IPS DF 4.7 (cell line): Measurements from ENCODE around the gene RAX.

Source experiments
- DNase-seq: peaks from one replicate; pipeline ENCODE4 v3.0.0-alpha.2; 2013; ENCODE audit warnings: low spot score; ENCODE audit errors: extremely low read depth

Gene RAX

DNA sequence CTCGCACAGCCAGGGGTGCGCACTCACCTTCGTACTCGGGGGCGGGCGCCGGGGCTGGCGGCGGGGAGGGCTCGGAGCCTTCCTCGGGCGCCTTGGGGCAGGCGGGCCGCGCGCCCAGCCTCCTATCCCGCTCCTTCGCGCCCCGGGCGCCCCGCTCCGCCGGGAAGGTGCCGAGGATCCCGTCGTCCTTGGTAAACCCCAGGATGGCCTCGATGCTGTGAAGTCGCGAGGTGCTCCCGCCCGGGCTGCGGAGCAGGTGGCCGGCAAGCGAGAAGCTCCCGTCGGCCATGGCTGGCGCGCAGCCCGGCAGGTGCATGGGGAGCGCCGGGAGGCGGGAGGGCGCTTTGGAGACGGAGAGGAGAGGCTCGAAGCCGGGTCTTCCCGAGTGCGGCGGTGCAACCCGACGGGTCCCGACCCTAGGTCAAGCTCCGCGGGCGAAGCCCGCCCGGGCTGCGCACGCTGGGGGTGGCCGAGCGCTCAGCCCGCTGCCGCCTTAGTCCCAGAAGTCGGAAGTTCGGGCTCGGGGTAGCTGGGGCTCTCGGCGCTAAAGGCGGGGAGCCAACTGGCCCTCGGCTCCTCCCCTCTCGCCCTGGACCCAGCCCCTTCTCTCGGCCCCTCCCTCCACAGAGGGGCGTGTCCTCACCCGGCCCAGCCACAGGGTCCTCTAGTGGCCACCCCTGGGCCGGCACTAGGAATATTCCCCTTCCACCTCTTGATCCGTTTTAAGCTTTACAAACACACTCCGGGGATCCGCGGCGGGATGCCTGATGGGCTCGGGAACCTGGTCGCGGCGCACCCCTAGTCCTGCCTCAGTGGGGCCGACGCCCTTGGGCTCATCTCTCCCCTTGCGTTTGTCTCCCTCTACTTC, at the start of gene RAX:
RAX (minus strand) TSS at position 564 of the 868 bp plus-strand sequence; CDS start at position 316, 248 bp downstream.
- no peak for DNase-seq

DNA sequence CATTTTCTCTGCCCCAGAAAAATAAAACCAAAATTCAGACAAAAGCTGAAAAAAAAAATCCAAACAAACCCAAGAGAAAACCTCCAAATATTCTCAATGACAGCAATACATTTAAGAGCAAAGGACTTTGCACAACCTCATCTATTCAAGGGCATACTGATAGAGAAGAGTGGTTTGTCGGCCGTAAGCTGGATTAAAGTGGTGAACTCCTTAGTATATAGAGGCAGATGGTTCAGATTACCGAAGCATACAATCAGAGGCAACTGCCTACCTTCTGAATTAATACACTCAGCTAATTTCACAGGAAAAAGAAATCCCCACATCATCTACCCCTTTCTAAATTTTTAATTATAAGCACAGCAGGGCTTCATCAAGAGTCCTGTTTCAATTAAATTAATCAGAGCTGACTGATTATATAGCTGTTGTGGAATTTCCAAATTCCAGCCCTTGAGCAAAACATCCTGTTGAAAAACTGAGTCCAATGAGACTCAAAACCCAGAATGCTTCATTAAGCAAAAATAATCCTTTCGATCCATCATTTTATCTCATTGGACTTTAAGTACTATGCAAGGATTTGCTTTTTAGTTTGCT, 45.3 kb upstream of the RAX start, which contains the start of gene CPLX4:
CPLX4 (minus strand) TSS at position 190 of the 591 bp plus-strand sequence; CDS start at position 3, 187 bp downstream.
- DNase-seq: no peak

DNA sequence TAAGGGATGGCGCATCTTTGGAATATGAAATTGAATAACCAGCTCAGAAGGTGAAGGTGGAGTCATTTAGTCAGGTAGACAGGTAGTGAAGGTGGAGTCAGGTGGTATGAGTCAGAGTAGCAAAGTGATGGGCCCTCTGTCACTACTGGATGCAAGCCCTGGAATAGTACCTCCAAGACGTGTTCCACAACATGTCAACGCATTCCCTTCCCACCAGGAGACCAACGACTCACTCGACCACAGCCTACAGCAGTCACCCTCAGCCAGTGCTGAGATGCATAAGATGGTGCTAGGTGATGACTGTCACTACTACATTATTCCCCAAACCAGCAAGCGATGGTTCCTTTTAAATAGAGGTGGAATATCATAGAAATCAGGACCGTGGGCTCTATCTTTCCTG, 38.4 kb upstream of the RAX start:
- no peak for DNase-seq

DNA sequence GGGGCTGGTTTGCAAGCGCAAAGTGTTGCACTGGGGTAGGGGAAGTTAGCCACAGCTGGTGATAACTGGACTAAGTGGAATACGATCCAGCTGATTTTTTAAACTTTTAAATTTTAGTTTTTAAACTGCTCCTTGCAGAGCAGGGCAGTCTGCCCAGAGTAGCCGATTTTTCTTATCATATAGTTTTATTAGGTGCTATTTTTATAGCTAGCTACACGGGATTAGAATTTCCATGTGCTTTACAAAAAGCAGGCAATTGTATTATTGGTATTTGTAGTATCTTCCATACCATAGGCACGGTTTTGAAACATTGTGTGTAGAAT, 35.6 kb upstream of the RAX start:
- no peak for DNase-seq

DNA sequence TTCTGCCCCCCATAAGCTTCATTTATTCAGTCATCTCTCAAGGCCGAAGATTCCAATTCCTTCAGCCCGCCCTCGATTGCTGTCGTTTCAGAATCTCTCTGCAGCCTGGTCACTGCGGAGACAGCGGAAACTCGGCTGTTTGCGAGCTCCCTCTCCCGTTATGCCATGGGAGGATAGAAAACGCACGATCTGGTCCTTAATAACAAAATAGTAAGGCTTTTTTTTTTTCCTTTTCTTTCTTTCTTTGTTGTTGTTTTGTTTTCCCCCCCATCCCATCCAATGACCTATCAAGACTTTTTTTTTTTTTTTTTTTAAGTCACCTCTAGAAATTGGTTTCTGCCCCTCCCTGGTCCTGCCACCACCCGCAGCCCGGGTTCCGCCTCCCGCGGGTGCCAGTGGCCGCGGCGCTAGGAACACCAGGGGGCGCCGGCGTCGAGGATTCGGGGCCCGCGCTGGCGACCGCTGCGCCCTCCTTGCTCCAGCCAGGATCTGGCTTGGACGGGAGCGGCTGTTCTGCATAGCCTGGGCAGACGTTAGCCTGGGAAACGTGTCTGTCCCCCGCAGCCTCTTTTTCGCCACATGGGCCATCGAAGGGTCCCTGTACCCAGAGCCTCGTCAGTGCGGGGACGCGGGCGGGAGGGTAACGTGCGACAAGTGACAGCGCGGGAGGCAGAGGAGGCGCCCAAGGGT, 35.1 kb upstream of the RAX start:
- DNase-seq: peak; percentile 11

DNA sequence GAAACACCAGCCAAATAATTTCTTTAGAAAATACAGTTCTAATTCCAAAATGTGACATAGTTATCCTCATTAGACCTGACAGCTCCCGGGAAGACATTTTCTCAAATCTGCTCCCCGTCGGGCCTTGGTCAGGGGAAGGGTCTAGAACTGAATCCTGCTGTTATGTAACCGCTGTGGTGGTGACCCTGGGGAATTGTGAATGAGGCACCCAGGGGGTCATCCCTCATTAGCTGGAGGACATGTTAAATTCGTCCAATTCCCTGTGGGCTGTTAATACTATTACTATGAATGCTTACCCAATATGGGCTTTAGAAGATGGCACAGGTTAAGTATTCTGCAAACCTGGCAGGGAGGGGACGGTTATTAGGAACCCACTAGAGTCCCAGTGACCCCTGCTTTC, 33.4 kb upstream of the RAX start:
- no peak for DNase-seq

DNA sequence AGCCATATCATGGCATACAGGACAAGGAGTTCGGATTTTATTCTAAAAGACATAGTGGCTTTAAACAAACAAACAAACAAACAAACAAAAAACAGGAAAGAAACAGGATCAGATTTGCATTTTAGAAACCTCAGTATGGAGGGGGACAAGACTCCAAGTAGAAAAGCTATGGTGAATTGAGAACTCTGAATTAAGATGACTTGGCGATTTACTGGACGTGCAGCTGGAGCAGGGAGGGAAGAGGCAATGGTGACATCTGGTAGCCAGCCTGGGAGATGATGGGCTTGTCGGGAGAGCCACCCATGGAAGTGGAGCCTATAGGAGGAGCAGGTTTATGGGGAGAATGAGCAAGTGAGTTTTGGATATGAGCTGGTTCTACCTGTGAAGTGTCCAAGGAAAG, 32.0 kb upstream of the RAX start:
- no peak for DNase-seq

DNA sequence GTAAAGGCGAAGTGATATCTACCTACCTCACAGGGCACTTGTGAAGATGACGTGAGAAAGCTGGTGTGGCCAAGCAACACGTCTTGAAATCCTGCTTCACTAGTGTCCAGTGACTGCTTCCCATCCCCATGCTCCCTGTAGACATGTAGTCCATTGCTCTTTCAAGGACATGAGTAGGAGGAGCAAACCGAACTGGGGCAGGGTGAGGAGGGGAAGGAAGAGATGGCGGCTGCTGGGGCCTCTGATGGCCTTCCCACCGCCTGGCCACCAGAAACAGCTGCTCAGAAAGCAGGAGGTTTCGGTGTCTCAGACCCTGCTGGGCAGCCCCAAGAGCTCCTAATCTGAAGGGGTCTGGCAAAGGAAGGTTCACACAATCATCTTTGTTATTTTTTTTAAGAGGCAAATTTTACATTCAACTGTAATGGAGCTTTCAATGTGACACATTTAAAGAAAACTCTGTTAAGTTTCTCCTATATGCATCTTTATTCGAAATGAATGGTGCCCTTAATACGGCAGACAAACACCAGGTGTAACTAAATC, 30.5 kb upstream of the RAX start:
- DNase-seq: no peak

DNA sequence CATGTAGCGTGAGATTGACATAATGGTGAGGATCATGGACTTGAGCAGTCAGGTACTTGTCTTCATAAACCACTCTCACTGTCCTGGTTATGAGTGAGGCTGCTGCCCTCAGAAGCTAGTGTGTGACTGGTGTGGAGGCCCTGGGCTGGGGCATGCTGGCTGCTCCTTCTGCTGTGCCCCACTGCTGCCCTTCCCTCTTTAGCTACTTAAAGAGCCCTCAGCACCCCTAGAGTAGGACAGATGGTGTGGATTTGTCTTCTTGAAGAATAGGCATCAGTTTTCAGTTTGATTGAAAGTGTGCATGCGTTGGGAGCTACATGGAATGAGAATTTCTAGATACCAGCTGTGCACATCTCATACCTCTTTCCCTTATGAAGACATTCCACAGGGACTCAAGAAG, 29.8 kb upstream of the RAX start:
- DNase-seq: no peak

DNA sequence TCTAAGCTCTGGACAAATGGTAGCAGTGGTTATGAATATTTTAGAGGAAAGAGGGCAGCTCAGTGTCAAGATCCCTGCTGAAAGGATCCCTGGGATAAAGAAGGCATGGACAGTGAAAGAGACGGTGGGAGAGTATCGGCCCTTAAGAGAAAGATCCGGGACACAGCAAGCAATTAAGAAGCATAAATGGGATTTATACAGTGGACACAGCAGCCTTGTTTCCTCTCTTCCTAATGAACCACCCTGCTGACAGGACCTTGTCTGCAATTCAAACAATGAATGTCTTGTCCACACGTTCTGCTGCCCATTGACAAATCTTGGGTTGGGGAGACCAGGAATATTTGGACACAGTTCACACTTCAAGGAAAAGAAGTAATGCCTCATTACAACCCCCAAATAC, 28.7 kb upstream of the RAX start:
- no peak for DNase-seq

DNA sequence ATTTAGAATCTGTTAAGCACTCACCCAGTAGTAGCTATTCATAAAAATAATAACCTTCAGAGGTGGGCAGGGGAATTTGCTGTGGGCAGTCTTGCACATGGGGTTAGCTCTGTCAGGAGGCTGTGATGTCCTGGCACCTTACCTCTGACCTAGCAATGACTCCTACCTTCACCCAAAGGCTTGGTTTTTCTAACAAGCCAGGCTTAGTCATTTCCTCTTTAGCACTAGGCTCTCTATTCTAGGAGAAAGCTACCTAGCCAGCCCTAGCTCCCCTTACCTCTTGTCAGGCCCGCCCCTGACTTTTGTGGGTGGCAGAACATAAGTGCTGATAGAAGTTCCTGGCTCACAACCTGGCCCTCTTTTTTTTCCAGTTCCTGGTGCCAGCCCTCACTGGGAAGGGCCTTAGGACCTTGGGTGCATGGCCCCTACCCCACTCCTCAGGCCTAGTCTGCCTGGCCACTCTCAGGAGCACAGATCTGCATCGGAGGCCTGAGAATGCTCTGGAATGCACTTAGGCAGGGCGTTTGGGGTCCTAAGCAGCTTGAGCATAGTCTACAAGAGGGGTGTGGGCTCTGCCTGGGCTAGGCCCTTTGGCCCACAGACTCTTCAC, 27.5 kb upstream of the RAX start:
- no peak for DNase-seq

DNA sequence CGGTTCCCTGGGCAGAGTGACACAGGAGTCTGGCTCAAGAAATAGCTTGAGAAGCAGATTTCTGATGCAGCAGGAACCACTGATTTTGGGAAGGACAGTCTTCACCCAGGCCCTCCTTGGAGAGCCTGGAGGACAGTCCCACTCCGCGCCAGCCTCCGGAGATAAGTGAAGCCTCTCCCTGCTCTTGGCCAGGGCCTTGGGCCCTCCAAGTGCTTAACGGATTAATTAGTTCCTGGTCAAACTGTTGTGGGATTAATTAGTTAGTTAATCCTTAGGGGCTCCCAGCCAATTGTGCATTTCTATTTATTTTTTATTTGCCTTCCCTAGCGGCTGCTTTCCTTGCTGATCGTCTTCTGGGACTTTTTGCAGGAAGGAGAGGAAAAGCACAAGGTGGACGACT, 25.6 kb upstream of the RAX start:
- no peak for DNase-seq

DNA sequence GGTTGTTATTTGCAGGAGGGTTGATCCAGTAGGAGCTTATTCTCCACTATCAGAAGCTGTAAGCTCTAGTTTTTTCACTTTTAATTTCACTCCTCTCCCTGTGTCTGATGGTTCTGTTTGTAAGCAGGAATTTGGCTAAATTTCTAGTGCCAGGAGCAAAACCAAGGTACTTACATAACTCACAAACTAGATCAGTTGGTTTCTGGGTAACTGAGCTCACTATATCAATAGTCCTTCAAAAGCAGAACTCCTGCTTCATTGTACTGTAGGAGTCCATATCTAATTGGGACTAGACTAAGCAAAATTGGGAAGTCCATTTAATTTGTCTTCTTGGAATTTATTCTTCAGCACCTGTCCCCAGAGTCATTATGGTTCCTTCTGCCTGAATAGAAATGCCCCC, 20.1 kb upstream of the RAX start:
- no peak for DNase-seq

DNA sequence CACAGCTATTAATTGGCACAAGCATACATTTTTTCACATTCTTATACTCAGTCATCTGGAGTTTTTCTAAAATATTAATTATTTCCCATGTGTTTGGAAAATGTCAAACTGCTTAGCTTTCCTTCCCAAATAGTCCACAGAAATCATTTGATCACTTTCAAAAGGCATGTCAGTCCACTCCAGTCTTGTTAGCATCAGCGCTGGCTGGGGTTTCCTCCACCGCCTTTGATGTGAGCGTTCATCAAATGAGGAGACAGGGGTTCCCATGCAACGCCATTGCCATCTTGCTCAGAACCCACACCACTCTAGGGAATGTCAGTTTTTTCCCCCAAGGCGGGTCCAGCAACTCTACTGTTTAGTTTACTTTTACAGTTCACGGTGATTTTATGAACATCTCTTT, 13.1 kb upstream of the RAX start:
- no peak for DNase-seq

DNA sequence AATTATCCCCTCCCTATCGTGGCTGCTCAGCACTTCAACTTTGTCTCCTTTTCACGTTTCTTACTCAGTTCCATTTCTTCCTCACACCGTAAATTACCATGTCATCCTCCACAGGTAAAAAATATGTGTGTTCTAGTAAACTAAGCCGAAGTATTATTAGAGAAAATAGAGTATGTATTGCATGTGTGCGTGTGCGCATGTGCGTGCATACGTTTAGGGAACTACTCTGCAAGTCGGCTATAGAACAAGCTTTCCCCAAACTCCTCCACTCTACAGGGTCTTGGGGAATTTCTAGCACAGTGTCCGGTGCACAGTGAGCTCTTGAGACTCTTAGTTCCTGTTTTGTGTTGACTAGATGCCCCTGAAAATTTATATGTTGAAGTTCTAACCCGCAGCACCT, 9.1 kb upstream of the RAX start:
- no peak for DNase-seq

DNA sequence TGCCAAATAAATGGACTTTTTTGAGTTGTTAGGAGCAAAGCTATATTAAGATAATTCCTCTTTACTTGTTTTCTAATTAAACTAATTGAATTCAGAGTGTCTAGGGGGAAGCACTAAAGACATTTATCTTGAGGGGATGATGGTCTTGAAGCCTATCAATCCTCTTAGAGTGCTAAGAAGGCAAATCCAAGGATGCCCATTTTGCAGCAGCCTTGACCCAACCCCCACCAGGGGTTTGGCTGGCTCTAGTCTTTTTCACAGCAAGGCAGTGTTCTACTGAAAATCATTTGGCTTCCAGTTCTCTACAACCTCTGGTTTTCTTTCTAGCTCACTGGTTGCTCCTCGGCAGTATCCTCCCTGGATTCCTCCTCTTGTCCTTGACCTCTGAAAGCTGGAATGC, 6.5 kb upstream of the RAX start:
- DNase-seq: no peak

DNA sequence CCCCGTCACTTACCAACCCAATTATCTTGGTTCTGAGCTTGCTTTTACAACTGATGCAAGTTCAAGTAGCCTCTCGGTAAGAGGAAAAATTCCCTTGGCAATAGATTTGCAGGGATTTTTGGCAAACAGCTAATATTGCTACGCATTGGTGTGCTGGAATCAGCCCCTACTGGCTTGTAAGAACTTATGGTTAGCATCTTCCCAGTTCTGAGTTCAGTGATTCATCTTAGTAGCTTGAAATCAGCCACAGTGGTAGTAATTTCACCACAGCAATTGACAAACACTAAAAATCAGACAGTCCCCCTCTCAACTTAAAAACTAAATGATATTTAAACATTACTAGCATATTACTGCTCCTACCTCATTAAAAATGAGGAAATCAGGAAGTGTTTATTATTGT, 5.9 kb upstream of the RAX start:
- no peak for DNase-seq

DNA sequence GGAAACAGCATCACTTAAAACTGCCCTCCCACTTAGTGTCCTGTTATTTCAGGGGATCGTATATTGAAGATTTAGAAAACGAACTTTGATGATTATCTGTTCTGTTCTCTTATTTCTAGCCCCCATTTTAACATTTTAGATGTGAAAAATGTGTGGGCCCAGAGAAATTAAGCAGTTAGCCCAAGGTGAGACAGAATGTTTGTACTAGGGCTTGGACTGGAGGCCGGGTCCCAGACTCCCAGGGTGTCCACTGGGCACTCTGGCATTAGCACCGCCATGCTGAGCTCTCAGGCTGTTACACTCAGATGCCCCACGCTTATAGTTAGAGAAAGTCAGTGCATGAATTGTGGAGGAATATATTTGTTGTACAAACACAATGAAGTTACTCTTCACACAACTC, 5.5 kb upstream of the RAX start:
- DNase-seq: no peak

DNA sequence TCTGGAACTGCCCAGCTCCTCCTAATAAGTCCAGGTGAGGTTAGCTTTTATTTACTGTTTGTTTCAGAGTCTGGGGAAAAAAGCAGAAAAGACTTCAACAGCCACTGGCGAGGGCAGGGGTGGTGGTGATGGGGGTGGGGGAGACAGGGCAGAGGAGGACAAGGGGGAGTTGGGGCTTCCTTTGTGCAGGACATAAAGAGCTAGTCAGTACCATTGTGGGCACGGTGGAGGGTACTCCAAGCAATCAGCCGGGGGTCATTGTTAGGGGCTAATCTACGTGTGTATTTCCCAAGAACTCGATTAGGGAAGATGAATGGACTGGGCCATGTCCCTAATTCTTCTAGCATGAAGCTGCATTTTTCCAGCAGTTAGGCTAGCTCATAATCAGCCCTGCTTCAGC, 2.8 kb upstream of the RAX start:
- no peak for DNase-seq

DNA sequence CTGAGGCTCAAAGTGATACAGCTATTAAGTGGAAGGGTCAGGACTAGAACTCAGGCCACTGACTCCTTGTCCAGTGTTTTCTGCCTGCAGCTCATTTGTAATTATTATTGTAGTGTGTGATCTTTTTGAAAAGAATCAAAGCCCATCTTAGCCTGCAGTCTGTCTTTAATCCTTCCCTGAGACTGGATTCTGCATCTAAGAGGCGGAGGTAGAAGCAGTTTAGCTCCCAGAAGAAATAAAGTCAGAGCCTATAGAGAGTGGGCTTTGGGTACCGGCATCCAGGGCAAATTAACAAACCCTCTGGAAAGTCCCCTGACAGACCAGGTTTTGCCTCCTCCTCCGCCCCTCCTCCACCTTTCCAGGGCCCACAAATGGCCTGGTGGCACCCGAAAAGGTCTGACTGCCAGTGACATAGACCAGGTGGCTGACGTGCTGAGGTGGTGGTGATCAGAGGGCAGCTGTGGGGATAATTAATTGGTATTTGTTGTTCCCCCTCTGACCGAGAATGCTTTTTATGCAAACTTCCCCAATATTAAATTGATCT, 2.2 kb upstream of the RAX start:
- DNase-seq: no peak

DNA sequence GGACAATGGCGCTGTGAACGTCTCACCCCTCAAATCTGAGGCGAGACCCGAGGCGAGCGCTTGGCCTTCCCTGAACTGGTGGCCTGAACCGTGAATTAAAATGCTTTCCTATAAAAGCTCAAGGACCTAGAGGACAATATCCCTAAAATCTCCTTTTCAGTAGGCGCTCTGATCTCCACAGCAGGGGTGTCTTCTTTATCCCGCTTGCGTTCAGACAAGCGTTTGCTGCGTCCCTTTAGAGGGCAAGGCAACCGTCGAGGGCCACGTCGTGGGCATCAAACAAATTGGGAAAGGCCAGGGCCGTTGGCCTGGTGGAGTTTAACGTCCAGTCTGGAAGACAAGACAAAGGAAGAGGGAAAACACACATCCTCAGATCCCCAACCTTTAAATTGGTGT, 1.3 kb upstream of the RAX start:
- DNase-seq: no peak
